Measurements from ENCODE around the gene PIK3AP1. TPM values are rescaled to one million over a fixed set of nuclear protein-coding genes. Genes with fewer than 3 reads are reported as not detected.

PIK3AP1 gene
- total RNA-seq, 2 donors from 2014 or later, result 1.3 to 5.2 TPM

GRCh38 chr10:96626795-96627194 lies 93.5 kb downstream of the PIK3AP1 start:
- Mint-ChIP-seq H3K27me3 (ENCODE audit: insufficient read depth) (no peaks in the 10 kb centered on the region), H3K4me3 (no peak overlapping the region), H3K9me3 (no peaks in the 10 kb centered on the region), H3K4me1 (no peaks in the 10 kb centered on the region), H3K36me3 (ENCODE audit: low read depth) (peaks cover 7% of the 10 kb centered on the region), H3K27ac (no peak overlapping the region)
- Histone ChIP-seq H3K9me3 (ENCODE audit: control insufficient read depth, low read length) (no peaks in the 10 kb centered on the region), H3K27ac (ENCODE audit: low read depth, low read length) (no peak overlapping the region), H3K9ac (ENCODE audit: extremely low read depth, low read length, poor library complexity, severe bottlenecking) (no peak overlapping the region), H3K36me3 (ENCODE audit: control insufficient read depth, insufficient read depth, low read length) (no peaks in the 10 kb centered on the region), H3K27me3 (ENCODE audit: control insufficient read depth, insufficient read depth, low read length, poor library complexity, severe bottlenecking) (no peaks in the 10 kb centered on the region), H3K4me3 (ENCODE audit: low read length) (no peak overlapping the region), H3K4me1 (ENCODE audit: control insufficient read depth, insufficient read depth, low read length) (no peaks in the 10 kb centered on the region)
- peak; percentile 66 for TF ChIP-seq CTCF (conservative IDR thresholded peaks at IDR 0.05)
- 90 to 100% methylated on average over 4 to 5 of the region's 5 CpGs for WGBS, 2 experiments (ENCODE audit: insufficient coverage in 1 of 2, insufficient read length in 1 of 2)
- peak; percentile 79 for DNase-seq

GRCh38 chr10:96625173-96625572 lies 95.1 kb downstream of the PIK3AP1 start:
- no peak overlapping the region for H3K27ac Mint-ChIP-seq
- Histone ChIP-seq H3K27ac (ENCODE audit: low read depth, low read length) (no peak overlapping the region), H3K27me3 (ENCODE audit: control insufficient read depth, insufficient read depth, low read length, poor library complexity, severe bottlenecking) (no peaks in the 10 kb centered on the region), H3K4me1 (ENCODE audit: control insufficient read depth, insufficient read depth, low read length) (no peaks in the 10 kb centered on the region), H3K9me3 (ENCODE audit: control insufficient read depth, low read length) (no peaks in the 10 kb centered on the region), H3K36me3 (ENCODE audit: control insufficient read depth, insufficient read depth, low read length) (no peaks in the 10 kb centered on the region), H3K9ac (ENCODE audit: extremely low read depth, low read length, poor library complexity, severe bottlenecking) (no peak overlapping the region), H3K4me3 (ENCODE audit: low read length) (no peak overlapping the region)
- H3K27me3 Mint-ChIP-seq (ENCODE audit: insufficient read depth), result no peaks in the 10 kb centered on the region
- no peak for DNase-seq
- no peak overlapping the region for H3K4me3 Mint-ChIP-seq
- H3K9me3 Mint-ChIP-seq, result no peaks in the 10 kb centered on the region
- TF ChIP-seq CTCF (conservative IDR thresholded peaks at IDR 0.05), result no peak
- WGBS, 2 experiments (ENCODE audit: insufficient coverage in 1 of 2, insufficient read length in 1 of 2), result 88 to 92% methylated on average over 1 of the region's 1 CpG
- H3K36me3 Mint-ChIP-seq (ENCODE audit: low read depth), result peaks cover 7% of the 10 kb centered on the region
- H3K4me1 Mint-ChIP-seq, result no peaks in the 10 kb centered on the region

GRCh38 chr10:96622013-96622787 lies 98.1 kb downstream of the PIK3AP1 start:
- TF ChIP-seq CTCF (conservative IDR thresholded peaks at IDR 0.05), result no peak
- no peaks in the 10 kb centered on the region for H3K36me3 ChIP-seq (ENCODE audit: control insufficient read depth, insufficient read depth, low read length)
- 91% methylated on average over 6 of the region's 6 CpGs; no CpG with 5 or more reads in 1 of the 2 experiments for WGBS, 2 experiments (ENCODE audit: insufficient coverage in 1 of 2, insufficient read length in 1 of 2)
- Mint-ChIP-seq H3K9me3 (no peaks in the 10 kb centered on the region), H3K27ac (no peak overlapping the region), H3K4me1 (no peaks in the 10 kb centered on the region), H3K4me3 (no peak overlapping the region), H3K36me3 (ENCODE audit: low read depth) (peaks cover 2% of the 10 kb centered on the region), H3K27me3 (ENCODE audit: insufficient read depth) (no peaks in the 10 kb centered on the region)
- H3K4me3 ChIP-seq (ENCODE audit: low read length), result no peak overlapping the region
- no peak overlapping the region for H3K9ac ChIP-seq (ENCODE audit: extremely low read depth, low read length, poor library complexity, severe bottlenecking)
- H3K27ac ChIP-seq (ENCODE audit: low read depth, low read length), result no peak overlapping the region
- DNase-seq, result no peak
- no peaks in the 10 kb centered on the region for H3K9me3 ChIP-seq (ENCODE audit: control insufficient read depth, low read length)
- H3K4me1 ChIP-seq (ENCODE audit: control insufficient read depth, insufficient read depth, low read length), result no peaks in the 10 kb centered on the region
- no peaks in the 10 kb centered on the region for H3K27me3 ChIP-seq (ENCODE audit: control insufficient read depth, insufficient read depth, low read length, poor library complexity, severe bottlenecking)

Data from endodermal cell (in vitro differentiated cells).